IPS DF 19.7 (cell line): ENCODE measurements around the gene GRAP2.
"Not testable (repeated sequence)": the region's sequence is repeated elsewhere in the genome, so short reads cannot be mapped to it uniquely, and the experiment has no call there.

Experiments used
- DNase-seq: peaks from one replicate; pipeline ENCODE4 v3.0.0-alpha.2; 2013; ENCODE audit warnings: low read depth, low spot score

The GRAP2 gene

DNA sequence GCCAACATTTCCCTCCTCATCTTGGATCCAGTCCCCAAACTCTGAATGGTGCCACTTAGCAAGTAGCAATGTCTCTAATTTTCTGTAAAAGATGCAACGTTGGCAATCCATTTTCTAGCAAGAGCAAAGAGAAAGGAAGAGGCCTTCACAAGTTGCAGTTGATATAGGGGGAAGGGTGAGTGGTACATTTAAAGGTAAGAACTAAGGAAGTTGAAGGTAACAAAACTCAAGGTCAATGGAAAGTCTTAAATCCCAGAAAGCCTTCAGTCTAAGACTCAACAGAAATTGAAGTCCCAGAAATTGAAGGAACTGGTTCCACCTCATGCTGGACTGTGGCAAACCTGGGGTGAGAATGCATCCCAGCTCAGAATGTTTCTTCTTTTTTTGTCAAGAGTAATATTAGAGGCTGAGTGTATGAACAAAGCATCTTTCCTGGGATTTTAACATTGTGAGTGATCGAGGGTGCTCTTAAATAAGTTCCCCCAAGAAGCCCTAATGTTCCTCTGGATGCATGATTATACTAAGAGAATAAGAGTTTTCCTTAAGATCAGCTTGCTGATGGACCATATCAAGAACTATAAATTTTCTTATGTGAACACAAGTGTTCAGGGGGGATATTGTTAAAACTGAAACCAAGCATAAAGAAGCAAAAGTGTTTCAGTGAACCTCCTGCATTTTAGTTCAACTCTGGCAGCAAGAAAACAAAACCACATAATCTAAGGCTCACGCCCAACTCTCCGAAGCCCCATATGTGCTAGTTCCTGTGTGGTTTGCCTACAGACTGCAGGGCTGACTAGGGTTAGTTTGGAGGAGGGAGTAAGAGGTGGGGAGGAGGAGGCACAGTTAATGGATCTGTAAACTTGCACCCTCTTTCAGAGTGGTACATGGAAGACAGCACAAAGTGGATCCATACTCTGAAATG is at the start of gene GRAP2:
Gene GRAP2, plus strand, starts transcription at position 779 of the 922 bp plus-strand sequence. CDS start 46,023 bp downstream, outside the sequence.
- no peak for DNase-seq

DNA sequence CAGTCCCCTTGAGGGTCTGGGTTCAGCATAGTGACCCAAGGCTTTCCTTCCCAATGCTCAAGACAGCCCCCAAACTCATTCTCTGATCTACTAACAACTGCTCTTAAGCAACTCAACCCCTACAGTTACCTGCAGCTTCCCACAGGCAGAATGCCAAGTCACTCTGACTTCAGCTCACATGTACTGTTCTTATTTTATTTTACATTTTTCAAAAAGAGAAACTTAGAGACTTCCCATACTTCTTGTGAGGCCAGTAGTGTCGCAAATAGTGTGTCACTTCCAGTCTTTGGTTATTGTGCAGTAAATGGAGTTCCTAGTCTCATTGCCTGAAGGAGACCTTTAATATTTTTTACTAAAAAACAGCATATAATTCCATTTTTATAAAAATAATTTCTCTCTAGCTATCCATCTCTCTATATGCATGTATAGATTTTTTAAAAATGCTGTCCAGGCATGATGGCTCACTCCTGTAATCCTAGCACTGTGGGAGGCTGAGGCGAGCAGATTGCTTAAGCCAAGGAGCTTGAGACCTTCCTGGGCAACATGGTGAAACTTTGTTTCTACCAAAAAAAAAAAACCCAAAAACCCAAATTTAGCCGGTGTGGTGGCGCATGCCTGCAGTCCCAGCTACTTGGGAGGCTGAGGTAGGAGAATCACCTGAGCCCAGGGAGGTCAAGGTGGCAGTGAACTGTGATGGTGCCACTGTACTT is 49.1 kb upstream of the GRAP2 start:
- no peak for DNase-seq

DNA sequence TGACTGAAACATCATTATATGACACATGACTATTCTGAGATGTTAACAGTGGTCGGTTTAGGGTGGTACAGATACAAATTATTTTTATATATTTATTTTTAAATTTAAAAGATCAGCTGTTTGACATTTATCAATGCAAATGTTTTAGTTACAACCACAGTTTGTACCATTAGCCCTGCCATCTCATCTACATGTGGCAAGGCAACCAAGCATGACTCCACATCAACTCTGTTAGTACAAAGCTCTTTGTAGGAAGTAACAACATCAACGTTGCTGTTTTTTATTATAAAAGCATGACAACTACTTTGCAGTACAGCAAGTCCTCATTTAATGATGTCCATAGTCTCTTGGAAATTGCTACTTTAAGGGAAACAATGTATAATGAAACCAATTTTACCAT is 48.1 kb upstream of the GRAP2 start:
- no peak for DNase-seq

DNA sequence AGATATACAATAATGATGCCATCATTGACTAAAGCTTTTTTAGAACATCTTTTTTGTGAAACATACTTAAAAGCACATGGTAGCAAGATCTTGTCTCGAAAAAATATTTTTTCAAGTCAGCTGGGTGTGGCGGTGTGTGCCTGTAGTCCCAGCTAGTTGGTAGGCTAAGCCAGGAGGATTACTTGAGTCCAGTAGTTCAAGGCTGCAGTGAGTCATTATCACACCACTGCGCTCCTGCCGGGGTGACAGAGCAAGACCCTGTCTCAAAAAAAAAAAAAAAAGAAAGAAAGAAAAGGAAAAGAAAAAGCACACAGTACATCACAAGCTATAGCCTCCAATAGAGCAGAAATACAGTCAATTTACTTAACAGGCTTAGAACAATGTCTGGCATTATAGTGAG is 44.3 kb upstream of the GRAP2 start:
- no peak for DNase-seq

DNA sequence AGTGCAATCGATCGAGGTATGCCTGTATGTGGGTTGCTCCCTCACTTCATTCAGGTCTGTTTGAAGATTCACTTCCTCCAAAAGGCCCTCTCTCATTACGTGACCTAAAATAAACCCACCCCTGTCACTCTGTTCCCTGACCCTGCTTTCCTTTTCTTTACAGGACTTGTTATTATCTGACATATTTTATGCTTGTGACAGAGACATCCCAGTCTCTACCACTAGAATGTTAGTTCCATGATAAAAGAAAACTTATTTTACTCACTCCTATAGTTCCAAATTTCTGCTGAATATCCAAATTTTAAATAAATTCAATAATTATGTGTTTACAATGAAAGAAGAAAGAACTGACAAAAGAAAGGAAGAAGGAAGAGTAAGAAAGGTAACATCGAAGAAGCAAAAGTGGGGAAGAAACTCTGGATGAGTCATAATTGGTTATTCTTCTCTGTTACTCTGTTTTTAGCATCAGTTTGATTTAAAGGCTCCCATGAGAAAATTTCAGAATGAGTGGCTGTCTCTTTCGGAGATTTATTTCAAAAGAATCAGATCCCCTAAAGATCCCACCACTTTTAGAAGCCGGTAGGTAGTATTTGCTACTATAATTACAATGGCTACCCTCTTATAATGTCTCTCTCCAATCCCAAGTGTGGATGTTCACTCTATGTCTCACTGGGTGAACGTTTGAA is 40.8 kb upstream of the GRAP2 start:
- no peak for DNase-seq

DNA sequence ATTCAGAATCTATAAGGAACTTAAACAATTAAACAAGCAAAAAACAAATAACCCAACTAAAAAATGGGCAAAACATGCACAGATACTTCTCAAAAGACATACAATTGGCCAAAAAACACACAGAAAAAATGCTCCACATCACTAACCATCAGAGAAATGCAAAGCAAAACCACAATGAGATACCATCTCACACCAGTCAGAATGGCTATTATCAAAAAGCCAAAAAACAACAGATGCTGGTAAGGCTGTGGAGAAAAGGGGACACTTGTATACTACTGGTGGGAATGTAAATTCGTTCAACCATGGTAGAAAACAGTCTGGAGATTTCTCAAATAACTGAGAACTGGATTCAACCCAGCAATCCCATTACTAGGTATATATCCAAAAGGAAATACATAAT is 32.1 kb upstream of the GRAP2 start:
- no peak for DNase-seq

DNA sequence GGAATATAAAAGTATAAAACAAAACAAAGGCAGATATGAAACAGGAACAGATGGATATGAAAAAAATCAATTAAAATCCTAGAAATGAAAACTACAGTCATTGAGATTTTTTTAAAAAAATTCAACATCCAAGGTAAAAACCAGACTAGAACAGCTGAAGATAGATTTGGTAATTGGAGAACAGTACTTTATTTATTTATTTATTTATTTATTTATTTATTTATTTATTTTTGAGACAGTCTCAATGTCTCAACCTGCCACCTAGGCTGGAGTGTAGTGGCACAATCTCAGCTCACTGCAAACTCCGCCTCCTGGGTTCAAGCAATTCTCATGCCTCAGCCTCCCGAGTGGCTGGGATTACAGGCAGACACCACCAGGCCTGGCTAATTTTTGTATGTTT is 31.1 kb upstream of the GRAP2 start:
- DNase-seq: not testable (repeated sequence)

DNA sequence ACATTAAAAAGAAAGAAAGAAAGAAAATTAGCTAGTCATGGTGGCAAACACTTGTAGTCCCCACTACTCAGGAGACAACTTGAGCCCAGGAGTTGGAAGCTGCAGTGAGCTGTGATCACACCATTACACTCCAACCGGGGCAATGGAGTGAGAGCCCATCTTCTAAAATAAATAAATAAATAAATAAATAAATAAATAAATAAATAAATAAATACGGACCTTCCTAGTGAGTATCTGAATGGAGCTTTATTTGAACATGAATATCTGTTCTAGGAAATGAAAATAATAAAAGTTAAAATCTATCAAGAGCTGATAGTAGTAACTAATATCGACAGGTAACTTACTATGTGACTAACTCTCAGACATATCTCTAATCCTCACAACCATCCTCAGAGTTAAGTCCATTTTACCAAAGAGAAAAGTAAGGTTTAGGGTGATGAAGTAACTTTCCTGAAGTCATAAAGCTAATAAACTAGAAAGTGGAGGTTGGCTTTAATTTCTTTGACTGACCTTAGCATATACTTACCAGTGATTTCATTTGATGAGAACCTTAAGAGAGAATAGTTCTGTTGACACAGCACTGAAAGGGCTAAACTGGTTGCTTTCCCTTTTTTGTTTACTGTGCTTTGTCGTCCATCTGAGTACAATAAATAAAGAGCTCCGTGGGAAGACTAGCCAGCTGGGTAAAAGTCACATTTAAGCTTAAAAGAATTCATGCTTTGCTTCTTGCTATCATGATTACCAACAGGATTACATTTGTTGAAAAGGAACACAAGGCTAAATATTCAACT is 29.7 kb upstream of the GRAP2 start:
- no peak for DNase-seq

DNA sequence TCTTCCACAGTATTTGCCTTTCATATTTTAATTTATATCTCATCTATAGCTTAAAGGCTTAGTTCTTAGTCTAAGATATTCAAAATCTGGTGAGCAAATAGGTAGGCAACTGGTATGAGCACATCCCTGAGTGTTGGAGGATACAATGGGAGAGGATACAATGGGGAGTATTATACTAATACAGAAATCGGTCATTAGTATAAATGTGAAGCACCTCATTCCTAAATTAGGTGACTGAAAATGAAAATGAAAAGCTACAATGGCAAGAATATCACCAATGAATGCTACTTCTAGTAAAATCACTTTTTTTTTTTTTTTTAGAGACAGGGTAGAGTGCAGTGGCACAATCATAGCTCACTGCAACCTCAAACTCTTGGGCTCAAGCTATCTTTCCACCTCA is 28.3 kb upstream of the GRAP2 start:
- DNase-seq: no peak

DNA sequence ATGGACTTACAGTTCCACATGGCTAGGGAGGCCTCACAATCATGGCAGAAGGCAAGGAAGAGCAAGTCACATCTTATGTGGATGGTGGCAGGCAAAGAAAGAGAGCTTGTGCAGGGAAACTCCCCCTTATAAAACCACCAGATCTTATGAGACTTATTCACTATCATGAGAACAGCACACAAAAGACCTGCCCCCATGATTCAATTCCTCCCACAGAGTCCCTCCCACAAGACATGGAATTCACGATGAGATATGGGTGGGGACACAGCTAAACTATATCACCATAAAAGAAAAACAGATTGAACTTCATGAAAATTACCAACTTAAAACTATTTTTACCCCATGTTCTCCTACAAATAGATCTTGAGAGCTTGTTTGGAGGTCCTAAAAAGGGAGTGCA is 26.9 kb upstream of the GRAP2 start:
- no peak for DNase-seq

DNA sequence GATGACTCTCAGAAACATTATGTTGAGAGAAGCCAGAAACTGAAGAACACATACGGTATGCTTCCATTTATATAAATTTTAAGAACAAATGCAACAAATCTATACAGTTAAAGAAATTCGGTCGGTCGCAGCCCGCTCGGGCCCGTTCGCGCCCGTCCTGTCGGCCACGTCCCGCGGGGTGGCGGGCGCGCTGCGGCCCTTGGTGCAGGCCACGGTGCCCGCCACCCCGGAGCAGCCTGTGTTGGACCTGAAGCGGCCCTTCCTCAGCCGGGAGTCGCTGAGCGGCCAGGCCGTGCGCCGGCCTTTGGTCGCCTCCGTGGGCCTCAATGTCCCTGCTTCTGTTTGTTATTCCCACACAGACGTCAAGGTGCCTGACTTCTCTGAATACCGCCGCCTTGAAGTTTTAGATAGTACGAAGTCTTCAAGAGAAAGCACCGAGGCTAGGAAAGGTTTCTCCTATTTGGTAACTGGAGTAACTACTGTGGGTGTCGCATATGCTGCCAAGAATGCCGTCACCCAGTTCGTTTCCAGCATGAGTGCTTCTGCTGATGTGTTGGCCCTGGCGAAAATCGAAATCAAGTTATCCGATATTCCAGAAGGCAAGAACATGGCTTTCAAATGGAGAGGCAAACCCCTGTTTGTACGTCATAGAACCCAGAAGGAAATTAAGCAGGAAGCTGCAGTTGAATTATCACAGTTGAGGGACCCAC is 25.6 kb upstream of the GRAP2 start:
- not testable (repeated sequence) for DNase-seq

DNA sequence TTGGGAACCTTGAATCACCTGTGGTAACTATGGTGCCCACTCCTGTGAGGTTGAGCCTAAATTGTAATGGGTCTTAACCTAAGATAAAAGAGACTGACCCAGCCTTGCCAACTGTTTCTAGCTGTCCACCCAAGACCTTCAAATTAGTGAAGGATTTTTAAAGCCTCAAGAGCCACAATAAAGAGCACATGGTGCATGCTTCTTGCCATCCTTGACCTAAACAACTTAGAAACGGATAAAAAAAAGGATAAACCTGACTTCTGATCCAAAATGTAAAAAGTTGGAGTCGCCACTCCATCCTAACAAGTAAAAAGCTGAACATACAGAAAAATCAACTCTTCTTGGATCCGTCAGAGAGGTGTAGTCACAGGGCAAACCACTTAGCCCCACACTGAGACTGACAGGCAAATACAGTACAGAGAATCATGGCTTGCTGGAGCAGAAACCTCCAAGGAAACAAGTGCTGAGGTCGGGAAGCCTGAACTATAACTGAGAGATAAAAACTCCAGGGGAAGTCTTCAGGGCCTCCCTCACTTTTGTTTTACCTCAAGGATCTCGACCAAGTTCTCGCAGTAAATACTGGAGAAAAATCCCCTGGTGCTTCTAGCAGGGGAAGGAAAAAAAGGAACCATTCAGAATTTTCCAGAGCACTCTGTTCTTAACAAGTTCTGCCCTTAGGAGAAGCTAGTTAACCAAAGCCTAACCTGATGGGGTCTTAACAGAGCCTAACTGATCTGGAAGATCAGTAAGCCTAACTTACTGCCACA is 23.6 kb upstream of the GRAP2 start:
- DNase-seq: no peak

DNA sequence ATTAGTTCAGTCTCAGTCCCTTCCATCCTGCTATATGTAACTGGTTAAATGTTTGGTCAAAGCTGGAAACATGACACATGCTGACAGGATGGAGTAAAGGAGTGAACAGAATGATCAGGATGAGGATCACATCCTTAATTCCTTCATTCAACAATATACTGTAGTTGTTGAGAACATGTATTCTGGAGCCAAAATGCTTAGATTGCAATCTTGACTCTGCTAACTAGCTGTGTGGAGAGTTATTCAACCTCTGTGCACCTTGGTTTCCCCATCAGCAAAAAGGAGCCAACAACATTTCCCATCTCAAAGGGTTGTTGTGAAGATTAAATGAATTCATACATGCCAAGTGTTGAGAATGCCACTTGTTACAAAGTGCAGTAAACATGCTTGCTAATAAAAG is 20.2 kb upstream of the GRAP2 start:
- no peak for DNase-seq

DNA sequence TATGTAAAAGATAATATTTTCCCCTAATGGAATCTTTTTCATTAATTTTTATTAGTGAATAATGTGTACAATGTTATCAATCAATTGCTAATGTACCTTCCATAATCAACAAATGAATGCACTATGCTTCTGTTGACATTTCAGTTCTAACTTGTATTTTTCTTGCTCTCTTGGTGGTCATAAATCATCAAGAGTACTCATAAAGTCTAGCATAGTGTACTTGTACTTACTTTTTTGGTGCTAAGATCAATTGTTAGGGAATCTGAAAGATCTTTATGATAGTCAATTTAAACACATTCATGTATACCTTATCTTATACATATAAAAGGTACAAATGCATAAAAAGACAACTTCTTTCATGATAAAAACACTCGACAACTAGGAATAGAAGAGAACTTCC is 17.8 kb upstream of the GRAP2 start:
- DNase-seq: no peak

DNA sequence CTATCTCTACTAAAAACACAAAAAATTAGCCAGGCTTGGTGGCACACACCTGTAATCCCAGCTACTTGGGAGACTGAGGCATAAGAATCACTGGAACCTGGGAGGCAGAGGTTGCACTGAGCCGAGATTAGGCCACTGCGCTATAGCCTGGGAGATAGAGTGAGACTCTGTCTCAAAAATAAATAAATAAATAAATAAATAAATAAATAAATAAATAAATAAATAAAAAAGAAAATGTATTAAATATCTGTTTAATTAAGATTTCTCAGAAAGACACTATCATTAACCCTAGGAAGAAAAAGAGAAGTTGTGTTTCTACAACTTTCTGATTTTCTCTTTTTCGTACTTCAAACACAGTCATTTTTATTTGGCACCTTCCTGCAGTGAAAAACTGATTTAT is 11.0 kb upstream of the GRAP2 start:
- DNase-seq: not testable (repeated sequence)

DNA sequence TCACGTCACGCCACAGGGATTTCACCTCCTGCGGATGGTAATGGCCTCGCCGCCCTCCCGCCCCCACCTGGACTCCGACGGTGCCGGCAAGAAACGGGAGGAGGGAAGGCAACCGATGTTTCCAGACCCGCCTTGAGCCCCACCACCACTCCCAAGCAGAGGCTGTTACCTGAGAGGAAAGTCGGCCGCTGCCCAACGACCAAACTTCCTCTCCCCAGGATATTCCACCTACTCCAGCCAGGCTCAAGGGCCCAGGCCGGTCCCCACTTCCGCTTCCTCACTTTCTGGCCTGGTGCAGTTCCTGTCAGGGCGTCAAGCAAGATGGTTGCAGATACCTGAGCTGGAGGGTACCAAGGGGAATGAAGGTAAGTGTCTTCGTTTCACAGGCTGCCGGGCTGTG is 7.4 kb upstream of the GRAP2 start, which contains the start of gene ENTHD1:
Gene ENTHD1, minus strand, starts transcription at position 235 of the 400 bp plus-strand sequence. CDS start 6,012 bp downstream, outside the sequence.
- DNase-seq: no peak

DNA sequence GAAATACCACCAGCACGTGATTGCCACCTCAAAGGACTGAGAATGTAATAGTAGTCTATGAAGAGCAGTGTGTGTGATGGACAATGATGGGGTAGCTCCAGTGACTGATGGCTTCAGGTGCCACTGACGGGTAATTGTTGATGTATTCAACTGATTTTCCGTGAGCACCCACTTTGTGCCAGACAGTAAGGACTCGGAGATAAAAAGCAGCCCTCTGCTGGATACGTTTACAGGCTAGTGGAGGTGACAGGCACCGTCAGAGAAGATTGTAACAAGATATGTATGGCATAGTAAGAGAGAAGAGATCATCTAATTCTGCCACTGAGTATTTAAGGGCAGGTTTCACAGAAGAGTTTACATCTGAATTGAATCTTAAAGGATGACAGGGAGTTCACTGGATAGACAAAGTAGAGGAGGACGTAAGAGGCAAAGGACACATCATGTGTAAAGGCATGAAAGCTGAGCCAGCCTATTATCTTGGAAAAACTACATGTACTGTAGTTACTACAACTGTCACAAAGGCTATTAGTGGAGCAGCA is 6.3 kb upstream of the GRAP2 start:
- no peak for DNase-seq

DNA sequence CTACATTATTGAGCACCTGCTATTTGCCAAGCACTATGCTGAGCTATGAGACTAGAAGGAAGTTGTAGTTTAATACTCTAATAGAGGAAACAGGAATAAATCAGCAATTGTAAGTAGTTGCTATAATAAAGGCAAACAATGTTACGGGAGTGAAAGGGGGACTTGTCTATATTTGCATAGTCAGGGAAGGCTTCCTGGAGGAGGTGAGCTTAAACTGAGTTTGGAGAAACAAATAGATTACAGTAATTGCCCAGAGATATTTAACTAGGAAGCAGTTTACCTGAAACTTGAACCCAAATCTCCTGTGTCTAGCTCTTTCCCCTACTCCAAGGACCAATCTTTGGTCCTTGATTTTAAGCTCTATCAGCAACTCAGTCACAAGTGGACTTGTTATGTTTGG is 5.2 kb upstream of the GRAP2 start:
- DNase-seq: no peak

DNA sequence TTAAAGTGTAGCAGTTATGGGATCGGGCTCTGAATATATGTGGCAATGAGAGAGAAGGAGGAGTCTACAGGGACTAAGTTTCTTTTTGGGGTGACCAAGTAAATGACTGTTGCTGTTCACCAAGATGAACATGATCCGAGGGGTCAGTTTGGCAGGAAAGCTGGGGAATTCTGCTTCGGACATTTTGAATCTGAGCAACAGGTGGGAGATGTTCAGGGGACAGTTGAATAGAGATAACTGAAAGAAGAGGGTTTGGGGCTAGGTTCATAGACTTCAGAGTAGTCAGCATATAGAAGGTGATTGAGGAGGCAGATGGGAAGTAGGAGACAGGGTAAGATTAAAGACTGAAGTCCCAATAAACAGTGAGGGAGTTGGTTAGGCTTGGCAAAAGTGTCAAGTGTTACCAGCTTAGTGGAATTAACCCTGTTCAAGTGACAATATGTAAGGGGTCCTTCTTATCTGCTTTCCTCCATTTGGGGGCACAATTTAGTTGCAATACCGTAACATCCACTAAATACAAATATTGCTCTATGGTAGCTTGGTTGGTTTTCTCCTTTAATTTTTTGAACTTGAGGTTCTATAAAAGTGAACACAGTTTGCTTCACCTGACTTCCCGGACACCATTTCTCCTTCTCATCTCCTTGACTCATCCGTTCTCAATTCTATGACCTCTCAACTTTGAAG is 4.4 kb upstream of the GRAP2 start:
- DNase-seq: no peak
